Liver (tissue), 9 donors: Measurements from ENCODE around the gene XXYLT1. TPM values are rescaled to one million over a fixed set of nuclear protein-coding genes. Genes with fewer than 3 reads are reported as not detected.
"Not testable (repeated sequence)": the region's sequence is repeated elsewhere in the genome, so short reads cannot be mapped to it uniquely, and the experiment has no call there.

ENCODE experiments used
- DNase-seq: peaks from one replicate; pipeline ENCODE4 v3.0.0-alpha.2; 2017; ENCODE audit warnings: low spot score
- H3K27ac ChIP-seq, 2 donors: one replicate each; pipeline ENCODE4 v1.7.0; 2013; ENCODE audit warnings: inconsistent platforms in 2 of 2, low read length in 2 of 2, control low read depth in 1 of 2, low read depth in 1 of 2, mild to moderate bottlenecking in 1 of 2
- H3K27me3 ChIP-seq, 4 donors: one replicate each; pipeline versions ENCODE4 v1.6.1 to v1.7.0; 2013; ENCODE audit warnings: low read length in 3 of 4, inconsistent platforms in 1 of 4, mild to moderate bottlenecking in 1 of 4, moderate library complexity in 1 of 4; ENCODE audit not compliant: control insufficient read depth in 4 of 4, insufficient read depth in 4 of 4
- H3K36me3 ChIP-seq, 4 donors: one replicate each; pipeline versions ENCODE4 v1.6.1 to v1.7.0; 2013; ENCODE audit warnings: low read length in 3 of 4, mild to moderate bottlenecking in 3 of 4, low read depth in 1 of 4, moderate library complexity in 1 of 4; ENCODE audit not compliant: control insufficient read depth in 4 of 4, insufficient read depth in 3 of 4
- H3K4me1 ChIP-seq, 4 donors: one replicate each; pipeline versions ENCODE4 v1.6.1 to v1.7.0; 2013; ENCODE audit warnings: low read length in 3 of 4, mild to moderate bottlenecking in 3 of 4, moderate library complexity in 1 of 4; ENCODE audit not compliant: control insufficient read depth in 4 of 4, insufficient read depth in 4 of 4
- H3K4me3 ChIP-seq, 3 donors: one replicate each; pipeline versions ENCODE4 v1.6.1 to v1.7.0; 2013; ENCODE audit warnings: low read length in 3 of 3, control low read depth in 1 of 3, low read depth in 1 of 3, mild to moderate bottlenecking in 1 of 3
- H3K9ac ChIP-seq, 2 donors: one replicate each; pipeline ENCODE4 v1.7.0; 2013; ENCODE audit warnings: low read length in 2 of 2, mild to moderate bottlenecking in 2 of 2, moderate library complexity in 2 of 2, control low read depth in 1 of 2, low read depth in 1 of 2
- H3K9me3 ChIP-seq, 4 donors: one replicate each; pipeline versions ENCODE4 v1.6.1 to v1.7.0; 2013; ENCODE audit warnings: low read length in 3 of 4; ENCODE audit not compliant: control insufficient read depth in 4 of 4
- ATF3 ChIP-seq: IDR thresholded peaks from 2 replicates; pipeline ENCODE4 v1.6.1; 2016; ENCODE audit warnings: antibody characterized with exemption
- EGR1 ChIP-seq, 2 donors: IDR thresholded peaks; 2 replicates each; pipeline ENCODE4 v1.6.1; 2016 to 2018; ENCODE audit warnings: antibody characterized with exemption in 2 of 2, low read depth in 2 of 2
- FOXA1 ChIP-seq: IDR thresholded peaks from 2 replicates; pipeline ENCODE4 v1.6.1; 2016; ENCODE audit warnings: antibody characterized with exemption
- FOXA2 ChIP-seq: IDR thresholded peaks from 2 replicates; pipeline ENCODE4 v1.6.1; 2016; ENCODE audit warnings: antibody characterized with exemption
- GABPA ChIP-seq, 2 donors: IDR thresholded peaks in 1 of 2; conservative IDR thresholded peaks in 1 of 2; 2 replicates each; pipeline ENCODE4 v1.6.1; 2016; ENCODE audit warnings: antibody characterized with exemption in 2 of 2, mild to moderate bottlenecking in 1 of 2, moderate library complexity in 1 of 2
- HNF4A ChIP-seq, 2 donors: conservative IDR thresholded peaks; 2 replicates each; pipeline ENCODE4 v1.6.1; 2016; ENCODE audit warnings: antibody characterized with exemption in 2 of 2, mild to moderate bottlenecking in 2 of 2
- HNF4G ChIP-seq: IDR thresholded peaks from 2 replicates; pipeline ENCODE4 v1.6.1; 2016; ENCODE audit warnings: antibody characterized with exemption
- JUND ChIP-seq, 2 donors: IDR thresholded peaks; 2 replicates each; pipeline ENCODE4 v1.6.1; 2016; ENCODE audit warnings: antibody characterized with exemption in 2 of 2
- NR2F2 ChIP-seq: IDR thresholded peaks from 2 replicates; pipeline ENCODE4 v1.6.1; 2016; ENCODE audit warnings: antibody characterized with exemption
- RAD21 ChIP-seq, 2 donors: IDR thresholded peaks; 2 replicates each; pipeline ENCODE4 v1.6.1; 2016; ENCODE audit warnings: antibody characterized with exemption in 2 of 2, mild to moderate bottlenecking in 2 of 2
- REST ChIP-seq: IDR thresholded peaks from 2 replicates; pipeline ENCODE4 v1.6.1; 2016; ENCODE audit warnings: antibody characterized with exemption, mild to moderate bottlenecking
- RXRA ChIP-seq, 2 donors: IDR thresholded peaks; 2 replicates each; pipeline ENCODE4 v1.6.1; 2017 to 2018; ENCODE audit warnings: antibody characterized with exemption in 2 of 2, mild to moderate bottlenecking in 1 of 2
- SP1 ChIP-seq: IDR thresholded peaks from 2 replicates; pipeline ENCODE4 v1.6.1; 2018; ENCODE audit warnings: antibody characterized with exemption, mild to moderate bottlenecking
- TAF1 ChIP-seq: conservative IDR thresholded peaks from 2 replicates; pipeline ENCODE4 v1.6.1; 2016; ENCODE audit warnings: antibody characterized with exemption, mild to moderate bottlenecking
- YY1 ChIP-seq: IDR thresholded peaks from 2 replicates; pipeline ENCODE4 v1.6.1; 2016; ENCODE audit warnings: antibody characterized with exemption, mild to moderate bottlenecking
- ZBTB33 ChIP-seq: IDR thresholded peaks from 2 replicates; pipeline ENCODE4 v1.6.1; 2016; ENCODE audit warnings: antibody characterized with exemption
- WGBS: extraction: QIAGEN DNeasy Blood & Tissue Kit; methylation state at CpG from one replicate; pipeline ENCODE4 v1.1.7; 2013; 5-methylcytosine and 5-hydroxymethylcytosine counted together
- polyA plus RNA-seq, 2 donors: library from polyadenylated mRNA; stranded (reverse) in 1 of 2; unstranded in 1 of 2; fragments of 200-250 nt in 1 of 2; fragments of >200 nt in 1 of 2; fragmentation: Nextera tagmentation in 1 of 2; extraction: Ambion mirVana in 1 of 2; gene quantifications; one replicate each; pipeline versions ENCODE4 v1.2.1 to v1.2.3, GENCODE V29; 2013 to 2015
- total RNA-seq, 2 donors: library from RNA; depleted of rRNA; stranded (reverse); fragments of >200 nt; gene quantifications; one replicate each; pipeline ENCODE4 v1.2.3, GENCODE V29; 2014
- TF ChIP-seq, protein P1 (sequence below): IDR thresholded peaks from 2 replicates; pipeline ENCODE4 v1.6.1; 2016; ENCODE audit warnings: antibody characterized with exemption
- TF ChIP-seq, protein P2 (sequence below): fragments of 150-350 bp; IDR thresholded peaks from 2 replicates; pipeline ENCODE4 v1.5.1; 2017; ENCODE audit warnings: improper control_type of control experiment, low read depth, low read length; ENCODE audit not compliant: missing input control
- donor health status: healthy.
- donor health status: healthy.
- donor health status: healthy.
- donor health status: healthy.
- donor health status: healthy.

The XXYLT1 gene
- total and polyA plus RNA-seq, 4 donors, result 0.93 to 7.6 (median 2.8) TPM

DNA sequence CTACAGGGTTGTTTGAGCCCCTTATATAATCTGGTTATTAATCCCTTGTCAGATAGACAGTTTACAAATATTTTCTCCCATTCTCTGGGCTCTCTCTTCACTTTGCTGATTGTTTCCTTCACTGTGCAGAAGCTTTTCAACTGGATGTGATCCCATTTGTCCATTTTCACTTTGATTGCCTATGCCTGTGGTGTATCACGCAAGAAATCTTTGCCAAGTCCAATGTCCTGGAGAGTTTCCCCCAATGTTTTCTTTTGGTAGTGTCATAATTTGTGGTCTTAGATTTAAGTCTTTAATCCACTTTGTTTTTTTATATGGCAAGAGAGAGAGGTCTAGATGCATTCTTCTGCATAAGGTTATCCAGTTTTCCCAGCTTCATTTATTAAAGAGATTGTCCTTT is 40.7 kb downstream of the XXYLT1 start:
- no peaks in the 10 kb centered on the region for H3K36me3 ChIP-seq
- no peak overlapping the region for H3K9ac ChIP-seq
- no peak for DNase-seq
- no peak overlapping the region for H3K27ac ChIP-seq
- no peaks in the 10 kb centered on the region for H3K9me3 ChIP-seq
- TF ChIP-seq ATF3 (no peak), ZBTB33 (no peak), HNF4G (no peak), YY1 (no peak), HNF4A (conservative IDR thresholded peaks at IDR 0.05) (no peak), RXRA (IDR thresholded peaks at IDR 0.05) (no peak), NR2F2 (no peak), RAD21 (IDR thresholded peaks at IDR 0.05) (no peak), SP1 (no peak), FOXA1 (no peak), EGR1 (IDR thresholded peaks at IDR 0.05; ENCODE audit: low read depth in 2 of 2) (no peak), GABPA (IDR thresholded peaks at IDR 0.05 in 1 of 2, conservative IDR thresholded peaks at IDR 0.05 in 1 of 2) (no peak), TAF1 (no peak), REST (no peak), FOXA2 (no peak), JUND (IDR thresholded peaks at IDR 0.05) (no peak)
- TF ChIP-seq, protein P1, sequence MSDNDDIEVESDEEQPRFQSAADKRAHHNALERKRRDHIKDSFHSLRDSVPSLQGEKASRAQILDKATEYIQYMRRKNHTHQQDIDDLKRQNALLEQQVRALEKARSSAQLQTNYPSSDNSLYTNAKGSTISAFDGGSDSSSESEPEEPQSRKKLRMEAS, result no peak
- TF ChIP-seq, protein P2, sequence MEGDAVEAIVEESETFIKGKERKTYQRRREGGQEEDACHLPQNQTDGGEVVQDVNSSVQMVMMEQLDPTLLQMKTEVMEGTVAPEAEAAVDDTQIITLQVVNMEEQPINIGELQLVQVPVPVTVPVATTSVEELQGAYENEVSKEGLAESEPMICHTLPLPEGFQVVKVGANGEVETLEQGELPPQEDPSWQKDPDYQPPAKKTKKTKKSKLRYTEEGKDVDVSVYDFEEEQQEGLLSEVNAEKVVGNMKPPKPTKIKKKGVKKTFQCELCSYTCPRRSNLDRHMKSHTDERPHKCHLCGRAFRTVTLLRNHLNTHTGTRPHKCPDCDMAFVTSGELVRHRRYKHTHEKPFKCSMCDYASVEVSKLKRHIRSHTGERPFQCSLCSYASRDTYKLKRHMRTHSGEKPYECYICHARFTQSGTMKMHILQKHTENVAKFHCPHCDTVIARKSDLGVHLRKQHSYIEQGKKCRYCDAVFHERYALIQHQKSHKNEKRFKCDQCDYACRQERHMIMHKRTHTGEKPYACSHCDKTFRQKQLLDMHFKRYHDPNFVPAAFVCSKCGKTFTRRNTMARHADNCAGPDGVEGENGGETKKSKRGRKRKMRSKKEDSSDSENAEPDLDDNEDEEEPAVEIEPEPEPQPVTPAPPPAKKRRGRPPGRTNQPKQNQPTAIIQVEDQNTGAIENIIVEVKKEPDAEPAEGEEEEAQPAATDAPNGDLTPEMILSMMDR, result no peak
- H3K4me3 ChIP-seq, result no peak overlapping the region
- H3K27me3 ChIP-seq, result no peaks in the 10 kb centered on the region
- WGBS, result 98% methylated on average over 1 of the region's 1 CpG
- no peaks in the 10 kb centered on the region for H3K4me1 ChIP-seq

DNA sequence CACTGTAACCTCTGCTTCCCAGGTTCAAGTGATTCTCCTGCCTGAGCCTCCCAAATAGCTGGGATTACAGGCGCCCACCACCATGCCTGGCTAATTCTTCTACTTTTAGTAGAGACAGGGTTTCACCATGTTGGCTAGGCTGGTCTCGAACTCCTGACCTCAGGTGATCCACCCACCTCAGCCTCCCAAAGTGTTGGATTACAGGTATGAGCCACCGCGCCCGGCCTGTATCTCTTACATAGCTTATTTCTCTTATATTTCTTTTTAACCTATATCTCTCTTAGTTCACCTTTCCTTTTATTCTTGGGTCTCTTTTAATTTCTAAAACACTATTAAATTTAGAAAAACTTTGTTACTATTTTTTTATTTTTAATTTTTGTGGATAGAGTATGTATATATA is 42.1 kb downstream of the XXYLT1 start:
- H3K36me3 ChIP-seq, result not testable (repeated sequence)

More for the DNA sequence above, 42.1 kb downstream of the XXYLT1 start:
- H3K4me3 ChIP-seq, H3K27ac ChIP-seq, H3K9me3 ChIP-seq, H3K4me1 ChIP-seq, H3K27me3 ChIP-seq, DNase-seq, H3K9ac ChIP-seq: not testable (repeated sequence)
- WGBS, result 95% methylated on average over 5 of the region's 5 CpGs
